Gastroesophageal sphincter (tissue), 3 donors: ENCODE results near the gene CD248.

Source experiments
- EP300 ChIP-seq: sonication (generic); formaldehyde crosslinking; IDR thresholded peaks from one replicate; pipeline ENCODE4 v1.6.1; 2017; ENCODE audit warnings: antibody characterized with exemption, mild to moderate bottlenecking
- POLR2A ChIP-seq, 2 donors: fragments of 450-650 bp; IDR thresholded peaks; one replicate each; pipeline ENCODE4 v1.6.1; 2017; ENCODE audit warnings: antibody characterized with exemption in 2 of 2, mild to moderate bottlenecking in 2 of 2, moderate library complexity in 1 of 2
- POLR2AphosphoS5 ChIP-seq: sonication (generic); formaldehyde crosslinking; IDR thresholded peaks from one replicate; pipeline ENCODE4 v1.6.1; 2017; ENCODE audit warnings: antibody characterized with exemption
- TF ChIP-seq, protein P1 (sequence below), 4 experiments: fragments of 200-600 bp in 2 of 4; fragments of 450-650 bp in 2 of 4; sonication (generic) in 1 of 4; IDR thresholded peaks; one replicate each; pipeline ENCODE4 v1.5.1; 2017 to 2019; ENCODE audit warnings: antibody characterized with exemption in 4 of 4, mild to moderate bottlenecking in 2 of 4, moderate library complexity in 2 of 4

DNA sequence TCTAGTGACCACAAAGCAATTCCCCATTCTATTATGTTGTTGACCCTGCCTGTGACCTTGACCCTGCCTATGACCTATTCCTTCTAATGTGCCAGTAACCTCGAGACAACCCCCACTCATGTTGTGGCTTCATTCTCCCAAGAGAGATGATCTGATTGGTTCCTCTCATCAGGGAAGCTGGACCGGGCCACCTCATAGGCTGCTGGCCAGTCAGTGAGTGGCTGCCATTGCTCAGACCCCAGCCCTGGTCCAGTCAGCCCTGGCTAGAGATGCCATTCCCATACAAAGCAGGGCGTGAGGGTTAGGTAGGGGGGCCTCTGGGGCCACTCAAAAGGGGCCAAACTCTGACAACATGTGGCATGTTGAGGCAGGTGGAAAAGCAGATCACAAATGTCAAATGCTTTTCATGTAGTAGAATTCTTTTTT, 42.8 kb upstream of the CD248 start:
- TF ChIP-seq, protein P1, sequence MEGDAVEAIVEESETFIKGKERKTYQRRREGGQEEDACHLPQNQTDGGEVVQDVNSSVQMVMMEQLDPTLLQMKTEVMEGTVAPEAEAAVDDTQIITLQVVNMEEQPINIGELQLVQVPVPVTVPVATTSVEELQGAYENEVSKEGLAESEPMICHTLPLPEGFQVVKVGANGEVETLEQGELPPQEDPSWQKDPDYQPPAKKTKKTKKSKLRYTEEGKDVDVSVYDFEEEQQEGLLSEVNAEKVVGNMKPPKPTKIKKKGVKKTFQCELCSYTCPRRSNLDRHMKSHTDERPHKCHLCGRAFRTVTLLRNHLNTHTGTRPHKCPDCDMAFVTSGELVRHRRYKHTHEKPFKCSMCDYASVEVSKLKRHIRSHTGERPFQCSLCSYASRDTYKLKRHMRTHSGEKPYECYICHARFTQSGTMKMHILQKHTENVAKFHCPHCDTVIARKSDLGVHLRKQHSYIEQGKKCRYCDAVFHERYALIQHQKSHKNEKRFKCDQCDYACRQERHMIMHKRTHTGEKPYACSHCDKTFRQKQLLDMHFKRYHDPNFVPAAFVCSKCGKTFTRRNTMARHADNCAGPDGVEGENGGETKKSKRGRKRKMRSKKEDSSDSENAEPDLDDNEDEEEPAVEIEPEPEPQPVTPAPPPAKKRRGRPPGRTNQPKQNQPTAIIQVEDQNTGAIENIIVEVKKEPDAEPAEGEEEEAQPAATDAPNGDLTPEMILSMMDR (IDR thresholded peaks at IDR 0.05) = no peak
- TF ChIP-seq POLR2AphosphoS5 (no peak), POLR2A (IDR thresholded peaks at IDR 0.05) (no peak), EP300 (no peak)
